ENCODE data around the gene ARL15. TPM values are rescaled to one million over a fixed set of nuclear protein-coding genes. Genes with fewer than 3 reads are reported as not detected.

ARL15 gene
- total and polyA plus RNA-seq, 4 donors: 5.0 to 24.8 (median 13.3) TPM

- Histone ChIP-seq H3K36me3 (ENCODE audit: control insufficient read depth in 4 of 4, insufficient read depth in 3 of 4, low read depth in 1 of 4, low read length in 3 of 4) (no peaks in the 10 kb centered on the region), H3K9me3 (ENCODE audit: control insufficient read depth in 4 of 4, low read length in 3 of 4) (no peaks in the 10 kb centered on the region), H3K27me3 (ENCODE audit: control insufficient read depth in 4 of 4, insufficient read depth in 4 of 4, low read length in 3 of 4) (no peaks in the 10 kb centered on the region), H3K4me1 (ENCODE audit: control insufficient read depth in 4 of 4, insufficient read depth in 4 of 4, low read length in 3 of 4) (peaks cover 0 to 4% (median 2%) of the 10 kb centered on the region in 4 donors), H3K4me3 (ENCODE audit: low read depth in 1 of 3, low read length in 3 of 3) (no peak overlapping the region), H3K27ac (ENCODE audit: low read depth in 1 of 2, low read length in 2 of 2) (no peak overlapping the region), H3K9ac (ENCODE audit: low read depth in 1 of 2, low read length in 2 of 2) (no peak overlapping the region)
- TF ChIP-seq HNF4A (conservative IDR thresholded peaks at IDR 0.05): no peak
- TF ChIP-seq SP1 (IDR thresholded peaks at IDR 0.05): no peak
- TF ChIP-seq ATF3 (IDR thresholded peaks at IDR 0.05): no peak
- no peak for TF ChIP-seq YY1 (IDR thresholded peaks at IDR 0.05)
- no peak for TF ChIP-seq NR2F2 (IDR thresholded peaks at IDR 0.05)
- TF ChIP-seq TAF1 (conservative IDR thresholded peaks at IDR 0.05): no peak
- DNase-seq (ENCODE audit: low spot score): no peak
- 88% methylated on average over 5 of the region's 5 CpGs for whole genome bisulfite sequencing
Observed at GRCh38 chr5:54302267-54302687, 8.1 kb downstream of the ARL15 start.

- Histone ChIP-seq H3K36me3 (ENCODE audit: control insufficient read depth in 4 of 4, insufficient read depth in 3 of 4, low read depth in 1 of 4, low read length in 3 of 4) (no peaks in the 10 kb centered on the region), H3K9ac (ENCODE audit: low read depth in 1 of 2, low read length in 2 of 2) (no peak overlapping the region), H3K27me3 (ENCODE audit: control insufficient read depth in 4 of 4, insufficient read depth in 4 of 4, low read length in 3 of 4) (no peaks in the 10 kb centered on the region), H3K4me3 (ENCODE audit: low read depth in 1 of 3, low read length in 3 of 3) (no peak overlapping the region), H3K9me3 (ENCODE audit: control insufficient read depth in 4 of 4, low read length in 3 of 4) (no peaks in the 10 kb centered on the region), H3K4me1 (ENCODE audit: control insufficient read depth in 4 of 4, insufficient read depth in 4 of 4, low read length in 3 of 4) (peaks cover 0 to 4% (median 1%) of the 10 kb centered on the region in 4 donors), H3K27ac (ENCODE audit: low read depth in 1 of 2, low read length in 2 of 2) (no peak overlapping the region)
- WGBS: 82% methylated on average over 1 of the region's 1 CpG
- TF ChIP-seq MAX (IDR thresholded peaks at IDR 0.05) (no peak), ZBTB33 (IDR thresholded peaks at IDR 0.05) (no peak), GABPA (IDR thresholded peaks at IDR 0.05 in 1 of 2, conservative IDR thresholded peaks at IDR 0.05 in 1 of 2) (no peak), ATF3 (IDR thresholded peaks at IDR 0.05) (no peak), FOXA1 (IDR thresholded peaks at IDR 0.05) (no peak)
- DNase-seq (ENCODE audit: low spot score): no peak
Observed at GRCh38 chr5:54301849-54302248, 8.5 kb downstream of the ARL15 start.

- H3K27me3 ChIP-seq (ENCODE audit: control insufficient read depth in 4 of 4, insufficient read depth in 4 of 4, low read length in 3 of 4): no peaks in the 10 kb centered on the region
- 68% methylated on average over 2 of the region's 2 CpGs for WGBS
- no peak for DNase-seq (ENCODE audit: low spot score)
- no peak overlapping the region for H3K27ac ChIP-seq (ENCODE audit: low read depth in 1 of 2, low read length in 2 of 2)
- H3K4me3 ChIP-seq (ENCODE audit: low read depth in 1 of 3, low read length in 3 of 3): no peak overlapping the region
- H3K9ac ChIP-seq (ENCODE audit: low read depth in 1 of 2, low read length in 2 of 2): no peak overlapping the region
- H3K9me3 ChIP-seq (ENCODE audit: control insufficient read depth in 4 of 4, low read length in 3 of 4): no peaks in the 10 kb centered on the region
- H3K36me3 ChIP-seq (ENCODE audit: control insufficient read depth in 4 of 4, insufficient read depth in 3 of 4, low read depth in 1 of 4, low read length in 3 of 4): no peaks in the 10 kb centered on the region
- TF ChIP-seq GABPA (IDR thresholded peaks at IDR 0.05 in 1 of 2, conservative IDR thresholded peaks at IDR 0.05 in 1 of 2) (no peak), CTCF (IDR thresholded peaks at IDR 0.05; ENCODE audit: low read depth, low read length, missing input control) (no peak), ATF3 (IDR thresholded peaks at IDR 0.05) (no peak), RXRA (IDR thresholded peaks at IDR 0.05) (no peak), HNF4A (conservative IDR thresholded peaks at IDR 0.05) (no peak)
- H3K4me1 ChIP-seq (ENCODE audit: control insufficient read depth in 4 of 4, insufficient read depth in 4 of 4, low read length in 3 of 4): peaks cover under 1 to 10% (median 2%) of the 10 kb centered on the region in 4 donors
Observed at GRCh38 chr5:54301220-54301619, 9.2 kb downstream of the ARL15 start.

All from liver (tissue), 9 donors.